DND-41 (cell line): ENCODE results near the gene NPPA.

Experiments
- CTCF ChIP-seq: IDR thresholded peaks from 2 replicates; pipeline ENCODE4 v1.5.1; 2012; ENCODE audit warnings: borderline replicate concordance, low read length, moderate library complexity, mild to moderate bottlenecking; ENCODE audit not compliant: poor library complexity, severe bottlenecking; ENCODE audit errors: extremely low read depth
- EZH2 ChIP-seq: IDR thresholded peaks from 3 replicates; pipeline ENCODE4 v1.6.1; 2012; ENCODE audit warnings: borderline replicate concordance, low read depth, mild to moderate bottlenecking, moderate library complexity, low read length, inconsistent platforms; ENCODE audit not compliant: severe bottlenecking

DNA sequence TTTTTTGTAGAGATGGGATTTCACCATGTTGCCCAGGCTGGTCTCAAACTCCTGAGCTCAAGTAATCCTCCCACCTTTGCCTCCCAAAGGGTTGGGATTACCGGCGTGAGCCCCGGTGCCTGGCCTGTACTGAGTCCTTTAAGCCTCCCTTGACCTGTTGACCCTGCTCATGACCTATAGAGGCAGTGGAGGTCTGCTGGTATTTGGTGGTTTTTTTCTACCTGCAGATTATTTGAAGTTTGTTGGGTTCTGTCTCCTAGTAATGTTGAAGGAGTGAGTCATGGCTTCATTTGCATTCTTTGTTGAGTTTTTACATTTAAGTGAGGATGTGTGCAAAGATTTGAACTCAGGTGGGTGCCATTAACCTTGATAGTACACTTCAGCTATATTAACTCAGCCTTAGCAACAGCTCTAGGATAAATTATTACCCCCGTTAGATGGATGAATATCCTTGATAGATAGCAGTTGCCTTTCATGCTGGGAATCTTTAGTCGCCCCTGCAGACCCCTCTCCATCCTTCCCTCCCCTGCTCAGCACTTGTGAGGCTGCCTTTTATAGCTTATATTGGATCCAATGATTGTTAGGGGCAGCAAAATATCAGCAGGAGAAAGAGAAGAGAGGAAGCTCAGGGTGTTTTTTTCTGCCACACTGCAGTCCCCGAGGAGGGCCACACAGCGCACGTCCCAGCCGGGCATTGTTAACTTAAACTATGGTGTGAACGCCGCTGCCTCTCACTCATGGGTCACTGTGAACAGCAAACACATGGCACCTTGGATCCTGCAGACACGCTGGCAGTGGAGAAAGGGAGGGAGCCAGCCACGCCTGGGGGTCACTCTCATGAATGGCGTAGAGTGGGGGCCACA, 26.0 kb upstream of the NPPA start:
- no peak for TF ChIP-seq CTCF
- no peak for TF ChIP-seq EZH2
